Measurements from ENCODE around the gene SCYGR2.

SCYGR2 gene

DNA sequence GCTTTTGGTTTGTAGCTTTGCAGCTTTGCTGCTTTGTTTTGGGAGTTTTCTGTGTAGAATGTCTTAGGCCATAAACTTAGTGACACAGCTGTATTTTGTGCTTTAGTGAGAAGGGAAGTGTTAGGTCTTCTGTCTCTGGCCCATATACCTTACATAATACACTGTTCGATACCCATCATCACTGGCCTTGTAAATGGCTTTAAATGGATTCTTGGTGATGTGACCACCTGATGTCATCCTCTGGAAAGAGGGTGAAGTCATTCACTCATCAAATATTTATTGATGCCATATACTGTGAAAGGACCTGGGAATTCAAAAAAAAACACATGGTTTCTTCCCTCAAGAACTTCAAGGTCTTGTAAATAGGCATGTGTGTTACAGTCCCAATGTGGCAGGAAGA lies 18.9 kb upstream of the SCYGR2 start:
- no peaks in the 10 kb centered on the region for H3K4me1 Mint-ChIP-seq
- H3K4me3 Mint-ChIP-seq: no peak overlapping the region
- no peaks in the 10 kb centered on the region for H3K36me3 Mint-ChIP-seq (ENCODE audit: low read depth)
- peaks cover 1% of the 10 kb centered on the region for H3K27me3 Mint-ChIP-seq (ENCODE audit: low read depth, poor library complexity)
- no peak for DNase-seq
- H3K9me3 Mint-ChIP-seq: peaks cover 16% of the 10 kb centered on the region
- TF ChIP-seq, protein P1, sequence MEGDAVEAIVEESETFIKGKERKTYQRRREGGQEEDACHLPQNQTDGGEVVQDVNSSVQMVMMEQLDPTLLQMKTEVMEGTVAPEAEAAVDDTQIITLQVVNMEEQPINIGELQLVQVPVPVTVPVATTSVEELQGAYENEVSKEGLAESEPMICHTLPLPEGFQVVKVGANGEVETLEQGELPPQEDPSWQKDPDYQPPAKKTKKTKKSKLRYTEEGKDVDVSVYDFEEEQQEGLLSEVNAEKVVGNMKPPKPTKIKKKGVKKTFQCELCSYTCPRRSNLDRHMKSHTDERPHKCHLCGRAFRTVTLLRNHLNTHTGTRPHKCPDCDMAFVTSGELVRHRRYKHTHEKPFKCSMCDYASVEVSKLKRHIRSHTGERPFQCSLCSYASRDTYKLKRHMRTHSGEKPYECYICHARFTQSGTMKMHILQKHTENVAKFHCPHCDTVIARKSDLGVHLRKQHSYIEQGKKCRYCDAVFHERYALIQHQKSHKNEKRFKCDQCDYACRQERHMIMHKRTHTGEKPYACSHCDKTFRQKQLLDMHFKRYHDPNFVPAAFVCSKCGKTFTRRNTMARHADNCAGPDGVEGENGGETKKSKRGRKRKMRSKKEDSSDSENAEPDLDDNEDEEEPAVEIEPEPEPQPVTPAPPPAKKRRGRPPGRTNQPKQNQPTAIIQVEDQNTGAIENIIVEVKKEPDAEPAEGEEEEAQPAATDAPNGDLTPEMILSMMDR (IDR thresholded peaks at IDR 0.05): no peak
- H3K27ac Mint-ChIP-seq: no peak overlapping the region

DNA sequence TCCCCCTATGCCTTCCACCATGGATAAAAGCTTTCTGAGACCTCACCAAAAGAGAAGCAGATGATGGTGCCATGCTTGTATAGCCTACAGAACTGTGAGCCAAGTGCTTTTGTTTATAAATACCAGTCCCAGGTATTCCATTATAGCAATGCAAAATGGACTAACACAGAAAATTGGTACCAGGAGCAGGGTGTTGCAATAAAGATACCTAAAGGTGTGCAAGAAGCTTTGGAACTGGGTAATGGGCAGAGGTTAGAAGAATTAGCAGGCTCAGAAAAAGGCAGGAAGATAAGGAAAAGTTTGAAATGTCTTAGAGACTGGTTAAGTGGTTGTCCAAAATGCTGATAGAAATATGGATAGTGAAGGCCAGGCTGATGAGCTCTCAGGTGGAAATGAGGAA lies 16.3 kb upstream of the SCYGR2 start:
- Mint-ChIP-seq H3K27ac (no peak overlapping the region), H3K27me3 (ENCODE audit: low read depth, poor library complexity) (no peaks in the 10 kb centered on the region), H3K36me3 (ENCODE audit: low read depth) (no peaks in the 10 kb centered on the region), H3K4me1 (no peaks in the 10 kb centered on the region), H3K4me3 (no peak overlapping the region), H3K9me3 (peaks cover 16% of the 10 kb centered on the region)
- TF ChIP-seq, protein P1 (IDR thresholded peaks at IDR 0.05): no peak
- DNase-seq: no peak

DNA sequence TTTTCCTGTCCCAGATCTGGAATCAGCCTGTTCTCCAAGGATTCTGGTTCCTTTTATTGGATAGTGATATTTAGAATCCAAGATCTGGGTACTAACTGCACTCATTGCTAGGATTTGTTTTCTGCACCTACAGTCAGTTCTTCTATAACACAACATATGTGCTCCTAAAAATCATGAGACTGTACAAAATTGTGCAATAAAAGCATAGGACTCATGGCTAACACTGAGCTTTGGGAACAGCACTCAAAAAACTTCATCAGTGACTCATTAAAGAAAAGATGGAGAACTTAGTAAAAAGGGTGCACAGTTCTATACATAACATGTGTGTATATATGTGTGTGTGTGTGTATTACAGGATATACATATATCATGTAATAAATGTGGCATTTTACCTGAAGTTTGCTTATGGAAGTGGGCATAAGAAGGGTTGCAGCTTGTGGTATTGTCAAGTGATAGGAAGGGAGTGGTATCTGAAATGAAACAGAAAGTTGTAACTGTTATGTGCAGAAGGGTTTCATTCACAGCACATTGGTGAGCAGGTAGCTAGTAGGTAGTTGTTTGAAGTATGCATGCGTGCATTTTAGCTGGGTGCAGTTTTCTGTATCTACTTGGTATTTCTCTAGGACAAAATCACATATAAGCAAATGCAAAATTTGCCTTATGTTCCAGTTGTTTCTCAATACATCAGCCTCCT lies 5.9 kb upstream of the SCYGR2 start:
- Mint-ChIP-seq H3K9me3 (peaks cover 14% of the 10 kb centered on the region), H3K4me1 (peaks cover 1% of the 10 kb centered on the region), H3K27me3 (ENCODE audit: low read depth, poor library complexity) (peaks cover 3% of the 10 kb centered on the region), H3K27ac (no peak overlapping the region), H3K36me3 (ENCODE audit: low read depth) (no peaks in the 10 kb centered on the region), H3K4me3 (no peak overlapping the region)
- DNase-seq: no peak
- TF ChIP-seq, protein P1 (IDR thresholded peaks at IDR 0.05): no peak

DNA sequence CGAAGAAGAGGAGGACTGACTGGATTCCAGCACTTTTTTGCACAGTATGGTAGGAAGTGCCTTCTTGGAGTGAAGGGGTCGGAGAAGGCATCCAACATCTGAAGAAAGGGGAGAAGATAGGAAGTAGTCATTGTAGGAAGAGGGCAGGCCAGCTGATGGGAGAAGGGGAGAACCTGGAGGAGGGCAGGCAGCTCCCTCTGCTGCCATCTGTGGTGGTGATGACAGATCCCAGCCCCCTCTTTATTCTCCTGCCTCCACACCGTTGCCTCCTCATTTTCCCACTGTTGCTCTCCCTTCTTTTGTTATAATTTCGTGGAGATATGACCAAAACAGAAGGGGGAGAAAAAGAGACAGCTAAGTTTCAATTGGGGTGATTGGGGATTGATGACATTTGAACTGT lies 2.9 kb upstream of the SCYGR2 start:
- no peak overlapping the region for H3K27ac Mint-ChIP-seq
- DNase-seq: no peak

DNA sequence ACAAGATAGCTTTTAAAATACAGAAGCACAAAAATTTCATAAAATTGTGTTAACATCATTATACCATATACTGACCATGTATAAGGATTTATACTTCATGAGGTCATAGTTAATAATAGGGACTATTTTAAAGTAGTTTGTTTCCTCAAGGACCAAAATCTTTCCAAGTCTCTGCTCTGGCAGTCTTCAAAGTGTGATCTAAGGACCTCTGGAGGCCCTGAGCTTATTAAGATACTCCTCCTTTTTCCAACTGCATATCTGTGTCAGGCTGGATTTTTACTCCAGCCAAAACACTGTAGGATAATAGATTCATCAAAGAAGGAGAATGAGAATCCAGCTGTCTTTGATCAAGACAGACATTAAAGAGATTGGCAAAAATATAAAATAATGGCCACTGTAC lies 1.7 kb upstream of the SCYGR2 start:
- Mint-ChIP-seq H3K4me3 (no peak overlapping the region), H3K9me3 (no peaks in the 10 kb centered on the region), H3K36me3 (ENCODE audit: low read depth) (no peaks in the 10 kb centered on the region), H3K27ac (no peak overlapping the region), H3K4me1 (peaks cover 6% of the 10 kb centered on the region), H3K27me3 (ENCODE audit: low read depth, poor library complexity) (no peaks in the 10 kb centered on the region)
- TF ChIP-seq, protein P1 (IDR thresholded peaks at IDR 0.05): no peak
- DNase-seq: no peak

More for the DNA sequence above, 2.9 kb upstream of the SCYGR2 start:
- Mint-ChIP-seq H3K9me3 (peaks cover 3% of the 10 kb centered on the region), H3K4me3 (no peak overlapping the region), H3K4me1 (peaks cover 6% of the 10 kb centered on the region), H3K36me3 (ENCODE audit: low read depth) (no peaks in the 10 kb centered on the region), H3K27me3 (ENCODE audit: low read depth, poor library complexity) (no peaks in the 10 kb centered on the region)
- TF ChIP-seq, protein P1 (IDR thresholded peaks at IDR 0.05): no peak

DNA sequence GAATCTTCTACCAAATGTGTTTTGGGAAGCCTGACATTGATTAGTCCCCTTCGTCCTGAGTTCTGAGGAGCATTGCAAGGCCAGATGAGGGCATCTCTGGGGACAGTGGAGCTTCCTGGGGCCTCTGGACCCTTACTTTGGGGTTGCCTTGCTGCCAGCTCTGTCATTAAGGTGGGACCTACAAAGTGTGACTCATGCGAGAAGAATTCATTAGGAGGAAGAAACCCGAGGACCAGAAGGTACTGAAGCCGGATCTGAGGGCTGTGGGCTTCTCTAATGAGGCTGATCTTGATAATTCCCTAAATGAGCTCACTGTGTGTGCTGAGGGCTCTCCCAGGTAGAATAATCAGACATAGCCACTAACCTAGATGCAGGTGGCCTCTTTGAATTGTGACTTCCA lies 695 bp upstream of the SCYGR2 start:
- no peaks in the 10 kb centered on the region for H3K27me3 Mint-ChIP-seq (ENCODE audit: low read depth, poor library complexity)
- no peak overlapping the region for H3K27ac Mint-ChIP-seq
- H3K4me3 Mint-ChIP-seq: no peak overlapping the region
- no peaks in the 10 kb centered on the region for H3K36me3 Mint-ChIP-seq (ENCODE audit: low read depth)
- no peaks in the 10 kb centered on the region for H3K9me3 Mint-ChIP-seq
- TF ChIP-seq, protein P1 (IDR thresholded peaks at IDR 0.05): no peak
- peaks cover 6% of the 10 kb centered on the region for H3K4me1 Mint-ChIP-seq
- DNase-seq: no peak
